Spleen (tissue), 7 donors: ENCODE measurements around the gene SEPHS1.

Source experiments
- CTCF ChIP-seq, 11 experiments: fragments of 200-600 bp in 7 of 11; fragments of 450-650 bp in 4 of 11; sonication (generic) in 4 of 11; IDR thresholded peaks in 8 of 11; conservative IDR thresholded peaks in 3 of 11; 1 replicate in 7 of 11; 2 replicates in 4 of 11; pipeline versions ENCODE4 v1.4.0 to v1.8.0; 2016 to 2021; ENCODE audit warnings: antibody characterized with exemption in 11 of 11, inconsistent platforms in 4 of 11, mild to moderate bottlenecking in 1 of 11
- POLR2A ChIP-seq, 3 donors: fragments of 450-650 bp; IDR thresholded peaks; one replicate each; pipeline ENCODE4 v1.5.1; 2017; ENCODE audit warnings: antibody characterized with exemption in 3 of 3, mild to moderate bottlenecking in 1 of 3
- donor health status: DM: no; HTN: no; CAD: no; lungs with moderate emphysema.
- donor health status: DM: no; HTN: no; CAD: no.
- donor health status: DM: no; HTN: no; CAD: no.

GRCh38 chr10:13327534-13327933 lies 20.6 kb downstream of the SEPHS1 start:
- no peak for TF ChIP-seq CTCF (IDR thresholded peaks at IDR 0.05 in 8 of 11, conservative IDR thresholded peaks at IDR 0.05 in 3 of 11)
- TF ChIP-seq POLR2A (IDR thresholded peaks at IDR 0.05): no peak
